HEK293 (cell line): ENCODE data around the gene ICAM3.

Experiments used
- BCL11A ChIP-seq: fragments of 450-650 bp; formaldehyde crosslinking; IDR thresholded peaks from 2 replicates; pipeline ENCODE4 v1.5.1; 2016; ENCODE audit warnings: low read depth, missing biosample characterization, missing genetic modification characterization
- GLI4 ChIP-seq: fragments of 450-650 bp; formaldehyde crosslinking; IDR thresholded peaks from 2 replicates; pipeline ENCODE4 v1.5.1; 2016; ENCODE audit warnings: missing biosample characterization, missing genetic modification characterization
- KLF8 ChIP-seq: fragments of 450-650 bp; formaldehyde crosslinking; IDR thresholded peaks from 2 replicates; pipeline ENCODE4 v1.5.1; 2016; ENCODE audit warnings: missing biosample characterization, missing genetic modification characterization
- MEIS1 ChIP-seq: sonication (generic); formaldehyde crosslinking; IDR thresholded peaks from 2 replicates; pipeline ENCODE4 v1.8.1; 2022; ENCODE audit warnings: missing genetic modification reagents, mild to moderate bottlenecking, borderline replicate concordance
- PRDM1 ChIP-seq: fragments of 450-650 bp; formaldehyde crosslinking; IDR thresholded peaks from 2 replicates; pipeline ENCODE4; 2016; ENCODE audit warnings: missing biosample characterization, missing genetic modification characterization
- PRDM10 ChIP-seq: fragments of 450-650 bp; formaldehyde crosslinking; IDR thresholded peaks from 2 replicates; pipeline ENCODE4 v1.5.1; 2016; ENCODE audit warnings: missing biosample characterization, missing genetic modification characterization
- SCRT2 ChIP-seq: fragments of 450-650 bp; formaldehyde crosslinking; IDR thresholded peaks from 2 replicates; pipeline ENCODE4 v1.5.1; 2016; ENCODE audit warnings: missing biosample characterization, missing genetic modification characterization
- SP3 ChIP-seq: fragments of 450-650 bp; formaldehyde crosslinking; IDR thresholded peaks from 2 replicates; pipeline ENCODE4 v1.5.1; 2016; ENCODE audit warnings: missing biosample characterization, missing genetic modification characterization
- ZBTB17 ChIP-seq: fragments of 450-650 bp; formaldehyde crosslinking; IDR thresholded peaks from 2 replicates; pipeline ENCODE4 v1.5.1; 2016; ENCODE audit warnings: missing biosample characterization, missing genetic modification characterization
- ZEB2 ChIP-seq: fragments of 450-650 bp; formaldehyde crosslinking; IDR thresholded peaks from 2 replicates; pipeline ENCODE4 v1.5.1; 2016; ENCODE audit warnings: missing biosample characterization, missing genetic modification characterization
- ZNF174 ChIP-seq: fragments of 450-650 bp; formaldehyde crosslinking; IDR thresholded peaks from 2 replicates; pipeline ENCODE4 v1.5.0; 2017; ENCODE audit warnings: missing biosample characterization, mild to moderate bottlenecking, missing genetic modification characterization
- ZNF2 ChIP-seq: fragments of 450-650 bp; formaldehyde crosslinking; IDR thresholded peaks from 2 replicates; pipeline ENCODE4 v1.5.1; 2016; ENCODE audit warnings: missing biosample characterization, missing genetic modification characterization
- ZNF221 ChIP-seq: fragments of 450-650 bp; formaldehyde crosslinking; IDR thresholded peaks from 2 replicates; pipeline ENCODE4 v1.5.1; 2017; ENCODE audit warnings: missing biosample characterization, missing genetic modification characterization, borderline replicate concordance
- ZNF354C ChIP-seq: fragments of 450-650 bp; formaldehyde crosslinking; IDR thresholded peaks from 2 replicates; pipeline ENCODE4 v1.5.1; 2016; ENCODE audit warnings: missing biosample characterization, missing genetic modification characterization, low read depth, borderline replicate concordance
- ZNF394 ChIP-seq: fragments of 450-650 bp; formaldehyde crosslinking; IDR thresholded peaks from 2 replicates; pipeline ENCODE4 v1.5.1; 2016; ENCODE audit warnings: missing biosample characterization, missing genetic modification characterization, mild to moderate bottlenecking, moderate library complexity, borderline replicate concordance
- ZNF514 ChIP-seq: fragments of 450-650 bp; formaldehyde crosslinking; IDR thresholded peaks from 2 replicates; pipeline ENCODE4 v1.5.1; 2016; ENCODE audit warnings: missing biosample characterization, missing genetic modification characterization
- ZNF530 ChIP-seq: fragments of 450-650 bp; formaldehyde crosslinking; IDR thresholded peaks from 2 replicates; pipeline ENCODE4 v1.5.1; 2016; ENCODE audit warnings: low read depth, missing biosample characterization, missing genetic modification characterization
- ZNF548 ChIP-seq: fragments of 450-650 bp; formaldehyde crosslinking; IDR thresholded peaks from 2 replicates; pipeline ENCODE4 v1.5.1; 2016; ENCODE audit warnings: missing biosample characterization, missing genetic modification characterization
- ZNF629 ChIP-seq: fragments of 450-650 bp; formaldehyde crosslinking; IDR thresholded peaks from 2 replicates; pipeline ENCODE4 v1.5.1; 2017; ENCODE audit warnings: missing biosample characterization, missing genetic modification characterization
- ZNF654 ChIP-seq: fragments of 450-650 bp; formaldehyde crosslinking; IDR thresholded peaks from 2 replicates; pipeline ENCODE4 v1.5.1; 2016; ENCODE audit warnings: low read depth, missing biosample characterization, missing genetic modification characterization
- TF ChIP-seq, protein P1 (sequence below): fragments of 450-650 bp; formaldehyde crosslinking; IDR thresholded peaks from 2 replicates; pipeline ENCODE4 v1.5.1; 2016; ENCODE audit warnings: missing biosample characterization, missing genetic modification characterization

ICAM3 gene

DNA sequence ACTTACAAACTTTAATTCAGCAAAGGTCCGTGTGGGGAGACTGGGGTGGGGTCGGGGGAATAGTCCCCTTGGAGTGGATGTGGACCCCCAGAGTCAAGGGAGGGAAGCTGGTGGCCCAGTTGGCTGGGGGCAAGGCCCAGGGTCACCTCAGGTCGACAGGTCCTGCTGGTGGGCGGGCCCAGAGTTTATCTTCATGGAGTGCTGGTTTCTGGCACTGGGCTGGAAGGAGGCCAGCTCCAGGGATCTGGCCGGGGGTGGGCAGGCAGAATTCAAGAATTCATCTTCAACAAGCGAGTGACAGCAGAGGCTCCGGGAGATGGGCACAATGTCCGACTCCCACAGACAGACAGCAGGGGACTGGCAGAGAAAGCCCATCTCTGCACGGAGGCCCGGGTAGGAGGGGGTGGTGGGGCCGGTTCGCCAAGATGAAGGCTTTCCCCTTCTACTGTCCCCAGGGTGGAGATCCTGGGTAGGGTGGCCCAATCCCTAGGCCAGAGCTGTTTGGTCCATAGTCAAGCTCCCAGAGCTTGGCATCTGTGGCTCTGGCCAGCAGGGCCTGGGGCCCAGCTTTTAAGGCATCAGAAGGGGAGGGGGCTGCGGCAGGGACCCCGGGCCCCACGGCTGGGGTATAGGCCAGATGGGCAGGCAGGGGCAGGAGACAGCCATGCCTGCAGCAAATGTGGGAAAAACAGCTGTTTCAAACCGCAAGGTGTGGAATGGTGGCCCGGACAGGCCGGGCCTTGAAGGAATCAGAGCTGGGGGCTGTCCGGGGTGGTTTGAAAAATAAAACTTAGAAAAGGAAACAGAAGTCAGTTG lies 23.0 kb downstream of the ICAM3 start (continued):
- TF ChIP-seq PRDM1 (tag by site-specific recombination): no peak
- no peak for TF ChIP-seq ZNF2
- no peak for TF ChIP-seq ZNF514 (tag by site-specific recombination)
- no peak for TF ChIP-seq SP3 (tag by site-specific recombination)
- TF ChIP-seq KLF8 (tag by site-specific recombination): no peak
- TF ChIP-seq ZEB2 (tag by site-specific recombination): 0 out of 2 replicates have a peak, but pooled peaks have one; percentile 8
- no peak for TF ChIP-seq ZNF629 (tag by site-specific recombination)
- no peak for TF ChIP-seq ZNF654
- TF ChIP-seq ZNF548 (tag by site-specific recombination): no peak
- TF ChIP-seq, protein P1, sequence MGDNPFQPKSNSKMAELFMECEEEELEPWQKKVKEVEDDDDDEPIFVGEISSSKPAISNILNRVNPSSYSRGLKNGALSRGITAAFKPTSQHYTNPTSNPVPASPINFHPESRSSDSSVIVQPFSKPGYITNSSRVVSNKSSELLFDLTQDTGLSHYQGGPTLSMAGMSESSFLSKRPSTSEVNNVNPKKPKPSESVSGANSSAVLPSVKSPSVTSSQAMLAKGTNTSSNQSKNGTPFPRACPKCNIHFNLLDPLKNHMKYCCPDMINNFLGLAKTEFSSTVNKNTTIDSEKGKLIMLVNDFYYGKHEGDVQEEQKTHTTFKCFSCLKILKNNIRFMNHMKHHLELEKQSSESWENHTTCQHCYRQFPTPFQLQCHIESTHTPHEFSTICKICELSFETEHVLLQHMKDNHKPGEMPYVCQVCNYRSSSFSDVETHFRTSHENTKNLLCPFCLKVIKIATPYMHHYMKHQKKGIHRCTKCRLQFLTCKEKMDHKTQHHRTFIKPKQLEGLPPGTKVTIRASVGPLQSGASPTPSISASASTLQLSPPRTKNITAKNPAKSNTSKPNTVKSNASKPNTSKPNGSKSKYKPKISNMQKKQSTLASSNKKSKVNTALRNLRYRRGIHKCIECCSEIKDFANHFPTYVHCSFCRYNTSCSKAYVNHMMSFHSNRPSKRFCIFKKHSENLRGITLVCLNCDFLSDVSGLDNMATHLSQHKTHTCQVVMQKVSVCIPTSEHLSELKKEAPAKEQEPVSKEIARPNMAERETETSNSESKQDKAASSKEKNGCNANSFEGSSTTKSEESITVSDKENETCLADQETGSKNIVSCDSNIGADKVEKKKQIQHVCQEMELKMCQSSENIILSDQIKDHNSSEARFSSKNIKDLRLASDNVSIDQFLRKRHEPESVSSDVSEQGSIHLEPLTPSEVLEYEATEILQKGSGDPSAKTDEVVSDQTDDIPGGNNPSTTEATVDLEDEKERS (tag by site-specific recombination): no peak
- no peak for TF ChIP-seq ZBTB17 (tag by site-specific recombination)
- no peak for TF ChIP-seq SCRT2 (tag by site-specific recombination)
- peak; percentile 43 for TF ChIP-seq PRDM10 (tag by site-specific recombination)
- TF ChIP-seq ZNF394 (tag by site-specific recombination): no peak
- no peak for TF ChIP-seq ZNF354C
- TF ChIP-seq MEIS1: no peak
- TF ChIP-seq ZNF221 (tag by site-specific recombination): no peak
- no peak for TF ChIP-seq ZNF530 (tag by site-specific recombination)
- TF ChIP-seq ZNF174: no peak
- TF ChIP-seq BCL11A (tag by site-specific recombination): no peak
- TF ChIP-seq GLI4 (tag by site-specific recombination): no peak
